Germinal center (tissue), 1 donor: ENCODE measurements around the gene WDR47.
"Not testable (repeated sequence)": the region's sequence is repeated elsewhere in the genome, so short reads cannot be mapped to it uniquely, and the experiment has no call there.

Experiments used
- DNase-seq: peaks from one replicate; pipeline ENCODE4 v3.0.0; 2012; ENCODE audit warnings: mixed read lengths, low spot score

WDR47 gene

DNA sequence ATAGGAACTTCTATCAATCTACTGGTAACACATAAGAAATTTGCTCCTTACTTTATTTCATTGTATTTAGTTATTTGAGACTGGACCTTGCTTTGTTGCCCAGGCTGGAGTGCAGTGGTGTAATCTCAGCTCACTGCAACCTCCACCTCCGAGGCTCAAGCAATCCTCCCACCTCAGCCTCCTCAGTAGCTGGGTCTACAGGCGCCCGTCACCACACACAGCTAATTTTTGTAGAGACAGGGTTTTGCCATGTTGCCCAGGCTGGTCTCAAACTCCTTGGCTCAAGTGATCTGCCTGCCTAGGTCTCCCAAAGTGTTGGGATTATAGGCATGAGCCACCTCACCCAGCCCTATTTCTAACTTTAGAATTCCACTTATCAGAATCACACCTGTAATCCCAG, 10.2 kb upstream of the WDR47 start:
- DNase-seq, result not testable (repeated sequence)

DNA sequence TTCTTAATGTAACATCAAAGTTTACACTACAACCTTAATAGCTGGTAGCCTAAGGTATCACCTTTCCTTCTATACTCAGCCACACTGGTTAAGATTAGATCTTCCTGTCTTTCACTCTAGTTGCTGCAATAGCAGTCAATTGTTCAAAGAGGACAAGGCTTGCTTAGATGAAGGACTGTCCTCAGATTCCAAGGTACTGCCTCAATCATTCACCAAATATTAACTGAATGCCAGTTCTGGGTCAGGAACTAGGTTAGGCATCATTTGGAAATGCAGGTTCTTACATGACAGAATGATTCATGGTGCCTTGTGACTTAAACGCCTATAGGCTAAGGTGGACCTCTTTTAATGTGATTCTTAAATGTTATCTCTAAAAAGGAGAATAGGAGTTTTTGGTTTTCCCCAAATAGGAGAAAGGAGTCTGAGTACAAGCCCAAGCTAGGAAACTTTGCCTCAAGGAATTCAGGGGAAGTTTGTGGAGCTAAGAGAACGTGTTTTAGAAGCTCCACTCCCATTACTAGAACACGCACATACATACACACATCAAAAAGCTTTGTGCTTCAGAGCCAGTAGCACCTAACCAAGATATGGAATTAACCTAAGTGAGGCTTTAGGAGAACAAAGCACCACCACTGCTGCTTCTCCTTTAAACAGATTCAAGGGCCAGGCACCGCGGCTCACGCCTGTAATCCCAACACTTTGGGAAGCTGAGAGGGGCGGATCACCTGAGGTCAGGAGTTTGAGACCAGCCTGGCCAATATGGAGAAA, 8.5 kb upstream of the WDR47 start:
- no peak for DNase-seq

DNA sequence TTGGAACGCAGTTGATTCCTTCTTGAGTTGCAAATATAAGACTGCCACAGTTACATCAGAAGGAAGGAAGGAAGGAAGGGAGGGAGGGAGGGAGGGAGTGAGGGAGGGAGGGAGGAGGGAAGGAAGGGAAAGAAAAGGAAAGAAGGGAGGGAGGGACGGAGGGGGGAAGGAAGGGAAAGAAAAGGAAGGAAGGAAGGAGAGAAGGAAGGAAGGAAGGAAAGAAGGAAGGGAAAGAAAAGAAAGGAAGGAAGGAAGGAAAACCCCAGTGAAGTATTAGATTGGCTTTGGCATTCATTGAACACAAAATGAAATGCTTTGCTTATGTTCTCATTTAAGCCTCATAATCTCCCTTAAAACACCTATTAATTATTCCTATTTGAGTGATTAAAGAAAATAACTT, 6.4 kb upstream of the WDR47 start:
- no peak for DNase-seq

- no peak for DNase-seq
Observed at GRCh38 chr1:109047339-109047738, 5.4 kb upstream of the WDR47 start.

- DNase-seq, result no peak
Observed at GRCh38 chr1:109046671-109047070, 4.8 kb upstream of the WDR47 start.

GRCh38 chr1:109045595-109045994, 3.7 kb upstream of the WDR47 start:
- no peak for DNase-seq

DNA sequence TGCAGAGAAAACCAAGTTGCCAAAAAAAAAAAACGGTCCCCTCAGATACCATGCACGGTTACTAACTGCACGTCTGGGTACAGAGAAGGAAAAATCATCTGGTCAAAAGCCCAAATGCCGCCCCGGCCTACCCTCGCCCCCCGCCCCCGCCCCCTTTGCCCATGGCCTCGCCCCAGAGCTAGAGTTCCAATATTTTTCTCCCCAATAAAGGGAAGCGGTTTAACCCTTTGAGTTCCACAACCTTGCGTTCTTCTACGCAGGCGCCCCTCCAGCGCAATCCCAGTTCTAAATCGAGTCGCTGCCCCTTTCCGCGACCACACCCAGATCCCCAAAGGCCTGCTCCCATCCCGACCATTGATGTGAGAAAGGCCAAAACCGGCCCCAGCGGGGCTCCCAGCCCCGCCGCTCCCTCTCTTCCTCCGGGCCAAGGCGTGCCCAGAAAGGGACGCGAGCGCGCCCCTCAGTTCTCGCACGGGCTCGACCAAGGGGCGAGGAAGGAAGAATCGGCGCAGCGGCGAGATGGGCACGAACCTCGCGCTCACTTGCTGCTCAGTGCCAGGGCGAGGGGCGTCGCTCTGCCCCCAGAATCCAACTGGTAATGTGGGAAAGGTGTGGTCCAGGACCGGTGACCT, 797 bp downstream of the WDR47 start:
- peak; percentile 49 for DNase-seq

DNA sequence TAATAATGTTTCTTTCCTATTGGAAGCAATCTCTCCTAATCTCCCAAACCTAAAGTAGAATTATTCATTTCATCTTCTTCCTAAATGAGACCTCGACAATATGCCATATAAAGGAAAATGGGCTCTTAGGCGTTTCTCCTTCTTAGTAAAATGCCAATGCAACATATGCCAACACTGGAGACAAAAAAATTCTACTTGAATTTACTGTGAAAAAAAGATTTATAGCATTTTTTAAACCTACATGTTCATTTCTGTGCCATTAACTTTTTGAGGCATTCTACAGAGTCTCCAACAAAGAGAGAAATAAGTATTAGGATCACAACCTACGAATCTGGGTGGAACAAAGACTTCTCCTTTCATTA, 1.3 kb downstream of the WDR47 start:
- DNase-seq, result no peak

GRCh38 chr1:109034382-109034781, 7.5 kb downstream of the WDR47 start:
- DNase-seq, result no peak

DNA sequence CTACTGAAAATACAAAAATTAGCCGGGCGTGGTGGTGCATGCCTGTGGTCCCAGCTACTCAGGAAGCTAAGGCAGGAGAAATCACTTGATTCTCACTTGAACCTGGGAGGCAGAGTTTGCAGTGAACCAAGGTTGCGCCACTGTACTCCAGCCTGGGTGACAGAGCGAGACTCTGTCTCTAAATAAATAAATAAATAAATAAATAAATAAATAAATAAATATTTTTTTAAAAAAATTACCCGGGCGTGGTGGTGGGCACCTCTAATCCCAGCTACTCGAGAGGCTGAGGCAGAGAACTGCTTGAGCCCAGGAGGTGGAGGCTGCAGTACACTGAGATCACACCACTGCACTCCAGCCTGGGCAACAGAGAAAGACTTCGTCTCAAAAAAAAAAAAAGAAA, 12.4 kb downstream of the WDR47 start:
- DNase-seq, result not testable (repeated sequence)

GRCh38 chr1:109027841-109028240, 14.1 kb downstream of the WDR47 start:
- DNase-seq, result no peak

GRCh38 chr1:109025694-109026093, 16.2 kb downstream of the WDR47 start:
- no peak for DNase-seq

- DNase-seq, result no peak
Observed at GRCh38 chr1:109024646-109025045, 17.3 kb downstream of the WDR47 start.

GRCh38 chr1:109020693-109021257, 21.1 kb downstream of the WDR47 start:
- no peak for DNase-seq

DNA sequence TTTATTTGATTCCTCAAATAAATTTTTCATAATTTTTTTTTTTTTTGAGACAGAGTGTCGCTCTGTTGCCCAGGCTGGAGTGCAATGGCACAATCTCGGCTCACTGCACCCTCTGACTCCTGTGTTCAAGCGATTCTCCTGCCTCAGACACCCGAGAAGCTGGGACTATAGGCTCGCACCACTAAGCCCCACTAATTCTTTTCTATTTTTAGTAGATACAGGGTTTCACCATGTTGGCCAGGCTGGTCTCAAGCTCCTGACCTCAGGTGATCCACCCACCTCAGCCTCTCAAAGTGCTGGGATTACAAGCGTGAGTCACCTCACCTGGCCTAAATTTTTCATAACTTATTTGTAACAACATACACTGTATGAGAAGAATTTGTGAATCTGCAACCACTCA, 24.2 kb downstream of the WDR47 start:
- not testable (repeated sequence) for DNase-seq

- DNase-seq, result no peak
Observed at GRCh38 chr1:109017134-109017533, 24.8 kb downstream of the WDR47 start.

DNA sequence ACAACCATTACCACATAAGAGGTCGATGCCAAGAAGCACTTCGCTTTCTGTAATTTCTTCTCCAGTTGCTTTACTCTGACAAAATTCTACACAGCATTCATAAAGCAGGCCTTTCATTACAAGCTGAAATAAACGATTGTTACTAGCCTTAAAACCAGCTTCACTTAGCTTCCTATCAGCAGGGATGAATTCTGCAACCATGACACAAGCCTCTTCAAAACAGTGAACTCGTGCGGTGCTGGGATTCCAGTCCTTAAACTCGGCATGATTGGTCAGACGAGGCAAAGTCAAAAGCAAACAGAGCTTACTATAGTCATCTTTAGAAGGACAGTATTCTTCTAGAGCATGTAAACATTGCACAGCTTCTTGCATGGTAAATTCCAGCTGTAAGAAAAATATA, 30.6 kb downstream of the WDR47 start:
- DNase-seq, result no peak

DNA sequence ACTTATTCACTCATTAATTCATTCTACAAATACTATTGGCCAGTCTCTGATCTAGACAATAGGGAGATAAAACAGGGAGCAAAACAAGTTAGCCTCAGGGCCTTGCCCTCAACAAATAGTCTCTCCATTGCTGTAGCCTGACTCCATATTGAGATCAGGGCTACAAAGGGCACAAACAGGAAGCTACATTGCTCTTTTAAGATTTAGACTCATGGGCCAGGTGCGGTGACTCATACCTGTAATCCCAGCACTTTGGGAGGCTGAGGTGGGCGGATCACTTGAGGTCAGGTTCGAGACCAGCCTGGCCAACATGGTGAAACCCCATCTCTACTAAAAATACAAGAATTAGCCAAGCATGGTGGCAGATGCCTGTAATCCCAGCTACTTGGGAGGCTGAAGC, 45.3 kb downstream of the WDR47 start:
- not testable (repeated sequence) for DNase-seq

DNA sequence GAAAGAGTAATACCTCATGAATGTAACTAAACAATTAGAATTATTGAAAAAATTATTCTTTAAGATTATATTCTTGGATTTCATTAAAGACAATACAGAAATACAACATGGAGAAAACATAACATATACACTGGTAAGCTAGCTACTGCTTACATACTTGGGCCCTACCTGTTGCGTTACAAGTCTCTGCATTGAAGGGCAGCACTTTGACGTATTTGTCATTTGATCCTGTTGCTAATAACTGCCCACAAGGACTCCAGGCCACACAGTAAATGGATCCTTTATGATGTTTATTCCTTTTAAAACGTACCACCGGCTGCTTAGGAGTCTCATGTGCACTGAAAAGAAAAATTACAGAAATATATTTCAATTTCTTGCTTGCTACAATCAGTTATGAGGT, 58.8 kb downstream of the WDR47 start:
- DNase-seq, result no peak

GRCh38 chr1:108976658-108977057, 65.2 kb downstream of the WDR47 start:
- no peak for DNase-seq

DNA sequence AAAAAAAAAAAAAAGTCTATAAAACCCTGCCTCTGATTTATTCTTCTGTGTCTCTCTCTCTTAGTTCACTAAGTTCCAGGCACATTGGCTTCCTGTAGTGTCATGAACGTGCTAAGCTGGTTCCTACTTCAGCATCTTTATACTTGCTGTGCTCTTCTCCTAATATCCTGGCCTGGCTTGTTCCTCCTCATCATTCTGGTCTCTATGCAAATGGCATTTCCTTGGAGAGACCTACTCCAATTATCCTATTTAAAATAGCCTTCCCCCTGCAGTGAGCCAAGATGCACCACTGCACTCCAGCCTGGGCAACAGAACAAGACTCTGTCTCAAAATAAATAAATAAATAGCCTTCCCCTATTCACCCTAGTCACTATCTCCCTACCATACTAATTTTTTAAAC, 69.0 kb downstream of the WDR47 start:
- DNase-seq, result no peak

GRCh38 chr1:108969346-108969745, 72.6 kb downstream of the WDR47 start:
- no peak for DNase-seq

DNA sequence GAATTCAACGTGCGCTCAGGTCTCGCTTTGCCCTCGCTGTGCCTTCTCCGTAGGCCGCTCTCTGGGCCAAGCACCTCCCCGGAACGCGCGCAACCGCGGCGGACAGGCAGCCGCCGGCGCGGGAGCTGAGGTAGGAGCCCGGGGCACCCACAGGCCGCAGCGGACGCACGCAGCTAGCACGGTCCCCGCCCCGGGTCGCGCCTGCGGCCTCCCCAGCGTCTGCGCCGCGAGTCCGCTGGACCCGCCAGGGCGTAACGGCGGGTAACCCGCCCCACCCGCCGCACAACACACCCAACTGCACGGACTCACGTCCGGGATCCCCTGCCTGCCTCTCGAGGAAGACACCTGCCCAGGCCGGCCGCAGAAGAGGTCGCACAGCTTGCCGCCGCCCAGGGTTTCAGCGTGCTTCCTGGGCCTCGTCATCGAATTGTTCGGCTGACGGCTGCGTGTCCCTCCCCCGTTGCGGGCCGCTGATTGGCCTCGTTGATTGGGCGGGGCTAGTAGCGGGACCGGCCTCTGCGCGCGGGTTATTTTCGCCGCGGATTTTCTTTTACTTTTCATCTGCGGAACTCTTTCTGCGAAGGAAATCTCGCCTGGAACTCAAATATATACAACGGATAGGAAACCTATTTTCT, 78.7 kb downstream of the WDR47 start, which contains the start of gene CLCC1:
CLCC1 (minus strand) TSS at position 433 of the 635 bp plus-strand sequence. CDS start 13,047 bp downstream, outside the sequence.
- peak; percentile 95 for DNase-seq
